ENCODE results near the gene DGKH. TPM values are rescaled to one million over a fixed set of nuclear protein-coding genes. Genes with fewer than 3 reads are reported as not detected.

The DGKH gene
- total and polyA plus RNA-seq, 9 of the 15 experiments (the other 6 are each of a cell fraction or from before 2014, with no cell fraction given): 0.38 to 4.4 (median 3.1) TPM

GRCh38 chr13:42271337-42272114 is 223.1 kb downstream of the DGKH start (continued):
- peak; percentile 28 for TF ChIP-seq ARID4B (CRISPR knock-in tag; IDR thresholded peaks at IDR 0.05)
- TF ChIP-seq ZNF324 (CRISPR knock-in tag; IDR thresholded peaks at IDR 0.05): no peak
- TF ChIP-seq ASH1L (IDR thresholded peaks at IDR 0.05; ENCODE audit: borderline replicate concordance, low read depth, partially characterized antibody): no peak
- TF ChIP-seq EHMT2 (IDR thresholded peaks at IDR 0.05): 0 out of 2 replicates have a peak, but pooled peaks have one; percentile 14
- TF ChIP-seq KHSRP (IDR thresholded peaks at IDR 0.05): no peak
- TF ChIP-seq ZNF253 (CRISPR knock-in tag; conservative IDR thresholded peaks at IDR 0.05): no peak
- peak; percentile 82 for TF ChIP-seq FOXM1 (IDR thresholded peaks at IDR 0.05; ENCODE audit: low read depth)
- 0 out of 2 replicates have a peak, but pooled peaks have one; percentile 44 for TF ChIP-seq FOXM1 (CRISPR knock-in tag; IDR thresholded peaks at IDR 0.05; ENCODE audit: low read depth)
- no peak for TF ChIP-seq TARDBP (IDR thresholded peaks at IDR 0.05)
- TF ChIP-seq MCM5 (IDR thresholded peaks at IDR 0.05; ENCODE audit: low read depth): no peak
- no peak for TF ChIP-seq E2F5 (CRISPR knock-in tag; IDR thresholded peaks at IDR 0.05)
- TF ChIP-seq SRF (CRISPR knock-in tag; IDR thresholded peaks at IDR 0.05): peak in 1 of 2 experiments; percentile 50; a peak in 1 of 4 replicates
- peak; percentile 74; the same call in 1 of the 2 replicates for TF ChIP-seq ELF1 (tag; IDR thresholded peaks at IDR 0.05)
- no peak for TF ChIP-seq XRCC3 (IDR thresholded peaks at IDR 0.05)
- TF ChIP-seq, protein P1, sequence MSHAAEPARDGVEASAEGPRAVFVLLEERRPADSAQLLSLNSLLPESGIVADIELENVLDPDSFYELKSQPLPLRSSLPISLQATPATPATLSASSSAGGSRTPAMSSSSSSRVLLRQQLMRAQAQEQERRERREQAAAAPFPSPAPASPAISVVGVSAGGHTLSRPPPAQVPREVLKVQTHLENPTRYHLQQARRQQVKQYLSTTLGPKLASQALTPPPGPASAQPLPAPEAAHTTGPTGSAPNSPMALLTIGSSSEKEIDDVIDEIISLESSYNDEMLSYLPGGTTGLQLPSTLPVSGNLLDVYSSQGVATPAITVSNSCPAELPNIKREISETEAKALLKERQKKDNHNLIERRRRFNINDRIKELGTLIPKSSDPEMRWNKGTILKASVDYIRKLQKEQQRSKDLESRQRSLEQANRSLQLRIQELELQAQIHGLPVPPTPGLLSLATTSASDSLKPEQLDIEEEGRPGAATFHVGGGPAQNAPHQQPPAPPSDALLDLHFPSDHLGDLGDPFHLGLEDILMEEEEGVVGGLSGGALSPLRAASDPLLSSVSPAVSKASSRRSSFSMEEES (CRISPR knock-in tag; IDR thresholded peaks at IDR 0.05): peak; percentile 97
- no peak for TF ChIP-seq ESRRB (CRISPR knock-in tag; IDR thresholded peaks at IDR 0.05; ENCODE audit: borderline replicate concordance)

Data from K562 (cell line).